Astrocyte (in vitro differentiated cells and primary cell): ENCODE measurements around the gene WDR59. TPM values are rescaled to one million over a fixed set of nuclear protein-coding genes. Genes with fewer than 3 reads are reported as not detected.
A peak's percentile ranks its signal among the peaks of the same experiment; 100 is the strongest.
"Not testable (repeated sequence)": the region's sequence is repeated elsewhere in the genome, so short reads cannot be mapped to it uniquely, and the experiment has no call there.

Source experiments
- DNase-seq: peaks from one replicate; pipeline ENCODE4 v3.0.0-alpha.2; 2010; ENCODE audit warnings: low read depth
- FAIRE-seq: peaks from 2 replicates; lab custom pipeline; 2011; peaks lifted over from hg19 to GRCh38; lab: Jason Lieb, UNC
- H2AFZ ChIP-seq: 2 replicates; pipeline ENCODE4 v1.6.0; 2012; ENCODE audit warnings: low read depth, low read length, inconsistent platforms
- H3K27ac ChIP-seq: 2 replicates; pipeline ENCODE4 v1.5.1; 2011; ENCODE audit warnings: low read depth, low read length, inconsistent platforms
- H3K27me3 ChIP-seq: 2 replicates; pipeline ENCODE4 v1.6.0; 2011; ENCODE audit warnings: low read length, inconsistent platforms; ENCODE audit not compliant: insufficient read depth
- H3K36me3 ChIP-seq: 2 replicates; pipeline ENCODE4 v1.5.1; 2011; ENCODE audit warnings: low read length, inconsistent platforms; ENCODE audit not compliant: insufficient read depth
- H3K4me1 ChIP-seq: 2 replicates; pipeline ENCODE4 v1.5.1; 2011; ENCODE audit warnings: low read length, inconsistent platforms; ENCODE audit not compliant: insufficient read depth
- H3K4me2 ChIP-seq: 2 replicates; pipeline ENCODE4 v1.6.0; 2012; ENCODE audit warnings: low read length, inconsistent platforms
- H3K4me3 ChIP-seq: 2 replicates; pipeline ENCODE4 v1.5.1; 2011; ENCODE audit warnings: low read depth, mild to moderate bottlenecking, low read length, inconsistent platforms; ENCODE audit not compliant: insufficient read depth
- H3K79me2 ChIP-seq: 2 replicates; pipeline ENCODE4 v1.6.0; 2012; ENCODE audit warnings: mild to moderate bottlenecking, low read length, inconsistent platforms; ENCODE audit not compliant: insufficient read depth
- H3K9ac ChIP-seq: 2 replicates; pipeline ENCODE4 v1.6.0; 2012; ENCODE audit warnings: mild to moderate bottlenecking, low read length, inconsistent platforms
- H3K9me3 ChIP-seq: 2 replicates; pipeline ENCODE4 v1.5.1; 2012; ENCODE audit warnings: low read depth, mild to moderate bottlenecking, low read length, inconsistent platforms; ENCODE audit not compliant: insufficient read depth
- H4K20me1 ChIP-seq: 2 replicates; pipeline ENCODE4 v1.6.0; 2012; ENCODE audit warnings: low read length, inconsistent platforms; ENCODE audit not compliant: insufficient read depth
- H3K27ac Mint-ChIP-seq: one replicate; pipeline ENCODE4 v1.8.0; 2021; ENCODE audit warnings: mild to moderate bottlenecking, mixed read lengths; ENCODE audit not compliant: unreplicated experiment
- H3K27me3 Mint-ChIP-seq: one replicate; pipeline ENCODE4 v1.8.0; 2021; ENCODE audit warnings: low read depth, mixed read lengths; ENCODE audit not compliant: unreplicated experiment
- H3K36me3 Mint-ChIP-seq: one replicate; pipeline ENCODE4 v1.8.0; 2021; ENCODE audit warnings: low read depth, mixed read lengths; ENCODE audit not compliant: unreplicated experiment
- H3K4me1 Mint-ChIP-seq: one replicate; pipeline ENCODE4 v1.8.0; 2021; ENCODE audit warnings: low read depth, mixed read lengths; ENCODE audit not compliant: unreplicated experiment
- H3K4me3 Mint-ChIP-seq: one replicate; pipeline ENCODE4 v1.8.0; 2021; ENCODE audit warnings: mild to moderate bottlenecking, moderate library complexity, mixed read lengths; ENCODE audit not compliant: unreplicated experiment
- H3K9me3 Mint-ChIP-seq: one replicate; pipeline ENCODE4 v1.8.0; 2021; ENCODE audit warnings: mild to moderate bottlenecking, mixed read lengths; ENCODE audit not compliant: unreplicated experiment
- EZH2 ChIP-seq: IDR thresholded peaks from 2 replicates; pipeline ENCODE4 v1.6.1; 2012; ENCODE audit warnings: mild to moderate bottlenecking, low read length, inconsistent platforms; ENCODE audit not compliant: insufficient read depth
- total RNA-seq: library from RNA; stranded (reverse); gene quantifications from 2 replicates; pipeline ENCODE4 v1.2.1, GENCODE V29; 2021
- TF ChIP-seq, protein P1 (sequence below): IDR thresholded peaks from 2 replicates; pipeline ENCODE4 v1.5.1; 2011; ENCODE audit warnings: low read depth, mild to moderate bottlenecking, inconsistent platforms, low read length, moderate library complexity; ENCODE audit not compliant: insufficient read depth

WDR59 gene
- total RNA-seq, 1 donor from 2014 or later: 63.8 TPM

DNA sequence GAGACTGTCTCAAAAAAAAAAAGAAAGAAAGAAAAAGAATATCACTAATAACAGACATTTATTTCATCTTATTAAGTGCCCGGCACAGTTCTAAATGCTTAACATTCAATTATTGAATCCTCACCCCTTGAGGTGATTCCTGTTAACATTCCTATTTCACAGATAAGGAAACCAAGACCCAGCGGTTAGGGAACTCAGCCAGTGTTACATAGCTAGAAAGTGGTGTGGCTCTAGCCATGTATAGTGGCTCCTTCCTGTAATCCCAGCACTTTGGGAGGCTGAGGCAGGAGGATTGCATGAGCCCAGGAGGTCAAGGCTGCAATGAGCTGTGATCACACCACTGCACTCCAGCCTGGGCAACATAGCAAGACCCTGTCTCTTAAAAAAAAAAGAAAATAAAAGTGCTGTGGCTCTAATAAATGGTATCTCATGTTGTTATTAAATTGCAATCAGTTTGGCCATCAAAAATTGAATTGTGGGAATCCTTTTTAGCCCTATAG lies 42.0 kb upstream of the WDR59 start:
- DNase-seq (peak; percentile 62), FAIRE-seq (no peak)
- Histone ChIP-seq H3K4me1 (peaks cover 19% of the 10 kb centered on the region), H4K20me1 (peaks cover 36% of the 10 kb centered on the region), H3K4me3 (no peak overlapping the region), H3K27me3 (no peaks in the 10 kb centered on the region), H3K4me2 (no peak overlapping the region), H3K36me3 (no peaks in the 10 kb centered on the region), H3K27ac (no peak overlapping the region), H3K9ac (no peak overlapping the region), H3K79me2 (peaks cover 76% of the 10 kb centered on the region), H3K9me3 (no peaks in the 10 kb centered on the region), H2AFZ (no peak overlapping the region)
- Mint-ChIP-seq H3K27me3 (no peaks in the 10 kb centered on the region), H3K9me3 (no peaks in the 10 kb centered on the region), H3K27ac (no peak overlapping the region), H3K4me3 (no peak overlapping the region), H3K36me3 (peaks cover 2% of the 10 kb centered on the region), H3K4me1 (peaks cover 16% of the 10 kb centered on the region)
- TF ChIP-seq EZH2: no peak
- TF ChIP-seq, protein P1, sequence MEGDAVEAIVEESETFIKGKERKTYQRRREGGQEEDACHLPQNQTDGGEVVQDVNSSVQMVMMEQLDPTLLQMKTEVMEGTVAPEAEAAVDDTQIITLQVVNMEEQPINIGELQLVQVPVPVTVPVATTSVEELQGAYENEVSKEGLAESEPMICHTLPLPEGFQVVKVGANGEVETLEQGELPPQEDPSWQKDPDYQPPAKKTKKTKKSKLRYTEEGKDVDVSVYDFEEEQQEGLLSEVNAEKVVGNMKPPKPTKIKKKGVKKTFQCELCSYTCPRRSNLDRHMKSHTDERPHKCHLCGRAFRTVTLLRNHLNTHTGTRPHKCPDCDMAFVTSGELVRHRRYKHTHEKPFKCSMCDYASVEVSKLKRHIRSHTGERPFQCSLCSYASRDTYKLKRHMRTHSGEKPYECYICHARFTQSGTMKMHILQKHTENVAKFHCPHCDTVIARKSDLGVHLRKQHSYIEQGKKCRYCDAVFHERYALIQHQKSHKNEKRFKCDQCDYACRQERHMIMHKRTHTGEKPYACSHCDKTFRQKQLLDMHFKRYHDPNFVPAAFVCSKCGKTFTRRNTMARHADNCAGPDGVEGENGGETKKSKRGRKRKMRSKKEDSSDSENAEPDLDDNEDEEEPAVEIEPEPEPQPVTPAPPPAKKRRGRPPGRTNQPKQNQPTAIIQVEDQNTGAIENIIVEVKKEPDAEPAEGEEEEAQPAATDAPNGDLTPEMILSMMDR: no peak

DNA sequence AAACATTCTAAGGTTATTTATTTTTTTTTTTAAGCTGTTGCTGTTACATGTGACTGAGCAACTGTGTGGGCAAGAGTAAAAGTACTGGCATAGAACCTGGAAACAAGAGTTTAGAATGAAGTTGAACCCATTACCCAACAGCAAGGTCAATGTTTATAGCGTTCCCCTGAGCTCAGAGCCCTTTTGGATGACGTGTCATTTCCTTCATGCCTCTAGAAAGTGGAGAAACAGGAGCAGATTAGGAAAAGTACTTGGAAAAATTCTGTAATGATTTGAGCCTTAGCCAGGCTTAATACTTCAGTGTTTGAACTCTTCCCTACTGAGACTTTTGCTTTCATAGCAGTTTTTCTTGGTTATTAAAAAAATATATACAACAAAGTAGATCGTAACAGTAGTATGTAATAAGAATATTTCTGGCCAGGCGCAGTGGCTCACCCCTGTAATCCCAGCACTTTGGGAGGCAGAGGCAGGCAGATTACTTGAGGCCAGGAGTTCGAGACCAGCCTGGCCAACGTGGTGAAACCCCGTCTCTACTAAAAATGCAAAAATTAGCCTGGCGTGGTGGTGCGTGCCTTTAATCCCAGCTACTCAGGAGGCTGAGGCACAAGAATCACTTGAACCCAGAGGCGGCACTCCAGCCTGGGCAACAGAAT lies 41.4 kb upstream of the WDR59 start:
- H3K9me3 Mint-ChIP-seq, H3K27ac Mint-ChIP-seq, H3K4me3 Mint-ChIP-seq, H3K27me3 ChIP-seq, H2AFZ ChIP-seq, H3K4me2 ChIP-seq, H3K4me3 ChIP-seq, H3K36me3 Mint-ChIP-seq, H3K36me3 ChIP-seq, H3K9me3 ChIP-seq, H3K9ac ChIP-seq, FAIRE-seq, H3K27me3 Mint-ChIP-seq: not testable (repeated sequence)
- Histone ChIP-seq H3K79me2 (peaks cover 76% of the 10 kb centered on the region), H3K27ac (peak overlapping the region; percentile 45), H4K20me1 (peaks cover 31% of the 10 kb centered on the region), H3K4me1 (peaks cover 19% of the 10 kb centered on the region)
- peak; percentile 88 for DNase-seq
- H3K4me1 Mint-ChIP-seq: peaks cover 16% of the 10 kb centered on the region

DNA sequence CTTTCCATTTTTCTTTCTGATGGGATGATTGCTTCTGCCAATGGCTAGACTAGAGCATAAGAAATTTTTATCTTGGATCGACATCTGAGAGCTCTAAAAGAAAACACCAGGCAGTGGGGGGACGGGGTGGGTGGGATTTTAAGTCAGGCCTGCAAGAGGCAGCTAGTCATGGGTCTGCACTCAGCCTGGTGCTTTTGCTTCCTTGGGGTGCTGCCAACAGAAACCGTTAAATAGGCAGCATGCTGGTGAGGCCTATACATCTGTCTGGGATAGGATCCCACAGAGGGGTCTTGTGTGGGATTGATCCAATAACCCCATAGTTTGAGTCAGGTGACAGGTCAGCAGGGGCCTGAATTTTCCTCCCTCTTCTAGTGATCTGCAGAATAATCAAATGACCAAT lies 40.8 kb upstream of the WDR59 start:
- Histone ChIP-seq H4K20me1 (peaks cover 30% of the 10 kb centered on the region), H3K27me3 (no peaks in the 10 kb centered on the region), H3K9ac (no peak overlapping the region), H3K4me1 (peaks cover 19% of the 10 kb centered on the region), H3K36me3 (no peaks in the 10 kb centered on the region), H2AFZ (no peak overlapping the region), H3K4me2 (no peak overlapping the region), H3K9me3 (peaks cover 4% of the 10 kb centered on the region), H3K79me2 (peaks cover 76% of the 10 kb centered on the region), H3K27ac (peak overlapping the region; percentile 45), H3K4me3 (no peak overlapping the region)
- FAIRE-seq (no peak), DNase-seq (peak; percentile 38)
- Mint-ChIP-seq H3K36me3 (peaks cover 6% of the 10 kb centered on the region), H3K4me3 (no peak overlapping the region), H3K9me3 (peaks cover 8% of the 10 kb centered on the region), H3K4me1 (peaks cover 16% of the 10 kb centered on the region), H3K27me3 (no peaks in the 10 kb centered on the region), H3K27ac (no peak overlapping the region)
- TF ChIP-seq EZH2: no peak
- TF ChIP-seq, protein P1: no peak
